Measurements from ENCODE around the gene APBA2. TPM values are rescaled to one million over a fixed set of nuclear protein-coding genes. Genes with fewer than 3 reads are reported as not detected.
A peak's percentile ranks its signal among the peaks of the same experiment; 100 is the strongest.
"Not testable (repeated sequence)": the region's sequence is repeated elsewhere in the genome, so short reads cannot be mapped to it uniquely, and the experiment has no call there.

APBA2 gene
- 30.6 TPM for polyA plus RNA-seq (2013, experiment 1 of 2)
- 29.0 TPM for polyA plus RNA-seq (2013, experiment 2 of 2)

- peak within 1 kb of the TSS; percentile 85 for H4K91ac ChIP-seq (ENCODE audit: low read depth, low read length, poor library complexity)
- H3K23ac ChIP-seq (ENCODE audit: low read depth, low read length, poor library complexity) = peak within 1 kb of the TSS; percentile 85
- peak within 1 kb of the TSS; percentile 97 for H2AFZ ChIP-seq (ENCODE audit: low read length)
- H2BK120ac ChIP-seq (ENCODE audit: low read depth, low read length) = peak within 1 kb of the TSS; percentile 87
- no peak within 1 kb of the TSS for H3K27ac ChIP-seq (replicated peaks; ENCODE audit: low read length)
- H3K36me3 ChIP-seq (replicated peaks in 1 of 2; ENCODE audit: control insufficient read depth in 2 of 2, insufficient read depth in 2 of 2, low read length in 2 of 2) = peaks cover 0 to 3% of the 10 kb centered on the region in 2 donors
- peaks cover 19 to 21% of the 10 kb centered on the region in 2 donors for H3K4me1 ChIP-seq (ENCODE audit: control insufficient read depth in 2 of 2, insufficient read depth in 1 of 2, low read depth in 1 of 2, low read length in 2 of 2)
- peak within 1 kb of the TSS; percentile 72 for H4K8ac ChIP-seq (ENCODE audit: low read depth, low read length)
- peak within 1 kb of the TSS; percentile 99 for H2BK15ac ChIP-seq (ENCODE audit: low read length)
- H3K9ac ChIP-seq (ENCODE audit: low read depth, low read length, poor library complexity) = peak within 1 kb of the TSS; percentile 86
- H3K4me2 ChIP-seq (ENCODE audit: insufficient read depth, low read length, poor library complexity, severe bottlenecking) = peak within 1 kb of the TSS; percentile 89
- peak within 1 kb of the TSS; percentile 96 for H3K18ac ChIP-seq (ENCODE audit: low read length)
- no peaks in the 10 kb centered on the region for H3K9me3 ChIP-seq (replicated peaks in 1 of 2; ENCODE audit: control insufficient read depth in 2 of 2, insufficient read depth in 1 of 2, low read depth in 1 of 2, low read length in 2 of 2)
- H2BK12ac ChIP-seq (ENCODE audit: low read length) = peak within 1 kb of the TSS; percentile 46
- H2BK5ac ChIP-seq (ENCODE audit: low read length) = peak within 1 kb of the TSS; percentile 53
- no peak for DNase-seq (ENCODE audit: low spot score)
- peaks cover 13% of the 10 kb centered on the region for H3K79me1 ChIP-seq (ENCODE audit: low read depth, low read length)
- H2AK5ac ChIP-seq (ENCODE audit: low read depth, low read length) = peak within 1 kb of the TSS; percentile 98
- H3K4me3 ChIP-seq (ENCODE audit: low read length in 2 of 2) = peak within 1 kb of the TSS; percentile 57 to 90
- peak within 1 kb of the TSS; percentile 97 for H3K4ac ChIP-seq (ENCODE audit: low read length)
- peak within 1 kb of the TSS; percentile 98 for H3K14ac ChIP-seq (ENCODE audit: low read length)
- no CpG with 5 or more reads among the region's 109 CpGs for WGBS, 2 donors (ENCODE audit: extremely low coverage in 2 of 2, insufficient read length in 2 of 2, insufficient replicate concordance in 1 of 2)
- H3K27me3 ChIP-seq (ENCODE audit: control insufficient read depth in 3 of 3, insufficient read depth in 3 of 3, low read depth in 1 of 3, low read length in 3 of 3) = peaks cover 0 to 1% (median 0%) of the 10 kb centered on the region in 3 experiments
Observed at GRCh38 chr15:28885630-28886430, at the start of gene APBA2. Gene APBA2, plus strand, starts transcription at chr15:28885974. Its CDS starts 167,911 bp downstream, at chr15:29053885.

DNA sequence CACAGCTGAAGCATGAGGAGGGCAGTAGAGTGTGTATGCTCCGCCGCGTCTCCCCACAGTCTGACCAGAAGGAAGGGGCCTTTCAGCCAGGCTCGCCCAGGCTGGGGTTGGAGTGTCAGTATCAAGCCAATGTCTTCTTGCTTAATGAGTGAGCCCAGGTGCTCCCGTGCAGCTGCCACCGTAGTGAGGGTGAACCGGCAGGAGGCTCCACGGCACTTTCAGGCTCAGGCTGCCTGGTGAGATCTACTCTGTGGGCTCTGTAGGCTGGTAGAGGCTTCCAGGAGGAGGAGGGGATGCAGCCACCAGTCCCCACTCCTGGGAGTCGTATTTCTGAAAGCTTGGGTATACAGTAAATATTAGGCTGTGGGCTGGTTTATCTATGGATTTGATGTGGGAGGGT, 45.5 kb upstream of the APBA2 start:
- H3K27ac ChIP-seq (replicated peaks; ENCODE audit: low read length); H3K4ac ChIP-seq (ENCODE audit: low read length); H2BK15ac ChIP-seq (ENCODE audit: low read length); H3K23ac ChIP-seq (ENCODE audit: low read depth, low read length, poor library complexity); H3K4me2 ChIP-seq (ENCODE audit: insufficient read depth, low read length, poor library complexity, severe bottlenecking); H2BK12ac ChIP-seq (ENCODE audit: low read length); H3K79me1 ChIP-seq (ENCODE audit: low read depth, low read length); H2AK5ac ChIP-seq (ENCODE audit: low read depth, low read length); H3K4me1 ChIP-seq (ENCODE audit: control insufficient read depth in 2 of 2, insufficient read depth in 1 of 2, low read depth in 1 of 2, low read length in 2 of 2); H3K18ac ChIP-seq (ENCODE audit: low read length); H3K14ac ChIP-seq (ENCODE audit: low read length); H3K4me3 ChIP-seq (ENCODE audit: low read length in 2 of 2); H3K9ac ChIP-seq (ENCODE audit: low read depth, low read length, poor library complexity); H2BK5ac ChIP-seq (ENCODE audit: low read length); H3K27me3 ChIP-seq (ENCODE audit: control insufficient read depth in 3 of 3, insufficient read depth in 3 of 3, low read depth in 1 of 3, low read length in 3 of 3); H3K9me3 ChIP-seq (replicated peaks in 1 of 2; ENCODE audit: control insufficient read depth in 2 of 2, insufficient read depth in 1 of 2, low read depth in 1 of 2, low read length in 2 of 2); H4K8ac ChIP-seq (ENCODE audit: low read depth, low read length); H4K91ac ChIP-seq (ENCODE audit: low read depth, low read length, poor library complexity); DNase-seq (ENCODE audit: low spot score); H3K36me3 ChIP-seq (replicated peaks in 1 of 2; ENCODE audit: control insufficient read depth in 2 of 2, insufficient read depth in 2 of 2, low read length in 2 of 2); H2BK120ac ChIP-seq (ENCODE audit: low read depth, low read length); H2AFZ ChIP-seq (ENCODE audit: low read length): not testable (repeated sequence)
- no CpG with 5 or more reads among the region's 9 CpGs for WGBS, 2 donors (ENCODE audit: extremely low coverage in 2 of 2, insufficient read length in 2 of 2, insufficient replicate concordance in 1 of 2)

DNA sequence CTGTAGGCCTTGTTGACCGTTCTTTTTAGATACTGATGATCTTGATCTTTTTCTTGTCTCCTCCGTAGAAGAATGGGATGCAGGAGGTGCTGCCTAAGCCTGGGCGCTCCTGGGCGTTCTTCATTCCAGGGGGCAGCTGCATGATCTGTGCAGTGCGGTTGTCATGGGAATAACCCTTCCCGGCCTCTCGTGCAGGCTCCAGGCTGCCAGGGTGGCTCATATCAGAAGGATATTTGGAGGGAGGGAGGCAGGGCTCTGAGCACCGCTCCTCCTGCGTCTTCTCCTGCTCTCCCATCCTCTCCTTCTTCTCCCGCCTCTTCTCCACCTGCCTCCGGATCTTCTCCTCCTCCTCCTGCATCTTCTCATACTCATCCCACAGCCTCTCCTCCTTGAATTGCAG, 43.6 kb upstream of the APBA2 start:
- H3K9me3 ChIP-seq (replicated peaks in 1 of 2; ENCODE audit: control insufficient read depth in 2 of 2, insufficient read depth in 1 of 2, low read depth in 1 of 2, low read length in 2 of 2); H3K14ac ChIP-seq (ENCODE audit: low read length); DNase-seq (ENCODE audit: low spot score); H2AK5ac ChIP-seq (ENCODE audit: low read depth, low read length); H3K9ac ChIP-seq (ENCODE audit: low read depth, low read length, poor library complexity); H3K4me3 ChIP-seq (ENCODE audit: low read length in 2 of 2); H2BK120ac ChIP-seq (ENCODE audit: low read depth, low read length); H2BK5ac ChIP-seq (ENCODE audit: low read length); H3K23ac ChIP-seq (ENCODE audit: low read depth, low read length, poor library complexity); H3K4ac ChIP-seq (ENCODE audit: low read length); H2BK15ac ChIP-seq (ENCODE audit: low read length); H3K4me1 ChIP-seq (ENCODE audit: control insufficient read depth in 2 of 2, insufficient read depth in 1 of 2, low read depth in 1 of 2, low read length in 2 of 2); H4K91ac ChIP-seq (ENCODE audit: low read depth, low read length, poor library complexity); H3K79me1 ChIP-seq (ENCODE audit: low read depth, low read length); H3K27me3 ChIP-seq (ENCODE audit: control insufficient read depth in 3 of 3, insufficient read depth in 3 of 3, low read depth in 1 of 3, low read length in 3 of 3); H3K27ac ChIP-seq (replicated peaks; ENCODE audit: low read length); H3K36me3 ChIP-seq (replicated peaks in 1 of 2; ENCODE audit: control insufficient read depth in 2 of 2, insufficient read depth in 2 of 2, low read length in 2 of 2); H4K8ac ChIP-seq (ENCODE audit: low read depth, low read length); H2AFZ ChIP-seq (ENCODE audit: low read length); H3K18ac ChIP-seq (ENCODE audit: low read length); H3K4me2 ChIP-seq (ENCODE audit: insufficient read depth, low read length, poor library complexity, severe bottlenecking): not testable (repeated sequence)
- WGBS, 2 donors (ENCODE audit: extremely low coverage in 2 of 2, insufficient read length in 2 of 2, insufficient replicate concordance in 1 of 2) = no CpG with 5 or more reads among the region's 11 CpGs
- peak overlapping the region; percentile 41 for H2BK12ac ChIP-seq (ENCODE audit: low read length)

DNA sequence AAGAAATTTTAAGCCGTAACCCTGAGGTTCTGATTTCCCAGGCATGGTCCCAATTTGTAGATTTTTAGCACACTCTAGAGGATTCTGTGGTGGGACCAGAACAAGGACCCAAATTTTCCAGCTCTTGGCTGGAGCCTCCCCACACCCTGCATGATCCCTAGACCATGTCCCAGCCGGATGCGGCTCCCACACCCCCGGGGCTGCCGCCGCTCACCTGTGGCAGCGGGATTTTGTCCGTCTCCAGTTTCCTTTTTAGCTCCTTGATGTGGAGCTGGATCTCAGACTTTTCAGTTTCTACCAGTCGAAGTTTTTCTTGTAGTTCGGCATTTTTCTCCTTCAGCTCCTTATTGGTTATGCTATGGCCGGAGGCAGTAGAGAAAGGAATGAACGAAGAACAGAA, 42.3 kb upstream of the APBA2 start:
- H2AK5ac ChIP-seq (ENCODE audit: low read depth, low read length); H4K91ac ChIP-seq (ENCODE audit: low read depth, low read length, poor library complexity); H3K36me3 ChIP-seq (replicated peaks in 1 of 2; ENCODE audit: control insufficient read depth in 2 of 2, insufficient read depth in 2 of 2, low read length in 2 of 2); H3K9me3 ChIP-seq (replicated peaks in 1 of 2; ENCODE audit: control insufficient read depth in 2 of 2, insufficient read depth in 1 of 2, low read depth in 1 of 2, low read length in 2 of 2); H2AFZ ChIP-seq (ENCODE audit: low read length); H2BK5ac ChIP-seq (ENCODE audit: low read length); H3K4me3 ChIP-seq (ENCODE audit: low read length in 2 of 2); H2BK12ac ChIP-seq (ENCODE audit: low read length); DNase-seq (ENCODE audit: low spot score); H2BK15ac ChIP-seq (ENCODE audit: low read length); H3K23ac ChIP-seq (ENCODE audit: low read depth, low read length, poor library complexity); H3K27me3 ChIP-seq (ENCODE audit: control insufficient read depth in 3 of 3, insufficient read depth in 3 of 3, low read depth in 1 of 3, low read length in 3 of 3); H4K8ac ChIP-seq (ENCODE audit: low read depth, low read length); H3K9ac ChIP-seq (ENCODE audit: low read depth, low read length, poor library complexity); H3K4me1 ChIP-seq (ENCODE audit: control insufficient read depth in 2 of 2, insufficient read depth in 1 of 2, low read depth in 1 of 2, low read length in 2 of 2); H3K79me1 ChIP-seq (ENCODE audit: low read depth, low read length); H3K4ac ChIP-seq (ENCODE audit: low read length); H2BK120ac ChIP-seq (ENCODE audit: low read depth, low read length); H3K27ac ChIP-seq (replicated peaks; ENCODE audit: low read length); H3K14ac ChIP-seq (ENCODE audit: low read length); H3K4me2 ChIP-seq (ENCODE audit: insufficient read depth, low read length, poor library complexity, severe bottlenecking); H3K18ac ChIP-seq (ENCODE audit: low read length): not testable (repeated sequence)
- no CpG with 5 or more reads among the region's 12 CpGs for WGBS, 2 donors (ENCODE audit: extremely low coverage in 2 of 2, insufficient read length in 2 of 2, insufficient replicate concordance in 1 of 2)
